ENCODE data around the gene SEMA4D.

The SEMA4D gene

DNA sequence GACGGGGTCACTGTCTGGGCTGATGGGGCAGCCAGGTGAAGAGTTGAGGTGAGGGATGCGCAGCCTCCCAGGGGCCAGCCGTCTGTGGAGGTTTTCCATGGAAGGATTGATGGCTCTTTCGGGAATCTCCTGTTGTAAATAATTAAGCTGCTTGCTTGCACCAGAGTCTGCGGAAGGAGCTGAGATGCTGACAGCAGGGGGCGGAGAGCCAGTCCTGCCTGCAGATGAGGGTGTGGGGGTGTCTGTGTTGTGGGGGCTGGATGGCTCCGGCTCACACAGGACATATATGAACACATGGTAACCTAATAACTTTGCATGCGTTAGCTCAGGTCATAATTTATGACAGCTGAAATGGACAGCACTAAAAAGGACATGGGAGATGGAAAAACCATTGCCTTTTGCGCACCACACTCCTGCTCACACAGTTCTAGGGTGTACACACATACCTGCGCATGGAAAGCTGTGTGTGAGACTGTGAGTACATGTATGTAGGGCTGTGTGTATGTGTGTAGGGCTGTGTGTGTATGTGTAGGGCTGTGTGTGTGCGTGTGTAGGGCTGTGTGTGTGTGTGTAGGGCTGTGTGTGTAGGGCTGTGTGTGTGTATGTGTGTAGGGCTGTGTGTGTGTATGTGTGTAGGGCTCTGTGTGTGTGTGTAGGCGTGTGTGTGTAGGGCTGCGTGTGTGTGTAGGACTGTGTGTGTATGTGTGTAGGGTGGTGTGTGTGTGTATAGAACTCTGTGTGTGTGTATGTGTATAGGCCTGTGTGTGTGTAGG, 36.8 kb upstream of the SEMA4D start:
- Histone ChIP-seq H3K36me3 (ENCODE audit: insufficient read depth, low read length) (no peaks in the 10 kb centered on the region), H3K9ac (ENCODE audit: low read depth, low read length) (no peak overlapping the region), H3K4me1 (ENCODE audit: insufficient read depth, low read length) (no peaks in the 10 kb centered on the region), H3K9me3 (ENCODE audit: control insufficient read depth, insufficient read depth, low read length) (no peaks in the 10 kb centered on the region)

GRCh38 chr9:89533411-89534095, 35.6 kb upstream of the SEMA4D start:
- Histone ChIP-seq H3K9me3 (ENCODE audit: control insufficient read depth, insufficient read depth, low read length) (no peaks in the 10 kb centered on the region), H3K36me3 (ENCODE audit: insufficient read depth, low read length) (no peaks in the 10 kb centered on the region), H3K4me1 (ENCODE audit: insufficient read depth, low read length) (no peaks in the 10 kb centered on the region), H3K9ac (ENCODE audit: low read depth, low read length) (no peak overlapping the region)

DNA sequence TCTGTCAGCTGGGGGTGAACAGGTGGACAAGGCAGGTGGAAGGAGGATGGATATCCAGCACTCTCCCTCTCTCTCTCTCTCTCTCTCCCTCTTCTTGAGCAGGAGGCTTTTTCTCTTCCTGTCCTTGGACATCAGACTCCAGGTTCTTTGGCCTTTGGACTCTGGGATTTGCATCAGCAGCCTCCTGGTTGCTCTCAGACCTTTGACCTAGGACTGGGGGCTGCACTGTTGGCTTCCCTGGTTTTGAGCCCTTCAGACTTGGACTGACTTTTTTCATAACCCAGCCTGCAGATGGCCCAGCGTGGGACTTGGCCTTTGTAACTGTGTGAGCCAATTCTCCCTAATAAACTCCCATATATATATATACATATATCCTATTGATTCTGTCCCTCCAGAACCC, 35.0 kb upstream of the SEMA4D start:
- no peaks in the 10 kb centered on the region for H3K36me3 ChIP-seq (ENCODE audit: insufficient read depth, low read length)
- H3K4me1 ChIP-seq (ENCODE audit: insufficient read depth, low read length) = no peaks in the 10 kb centered on the region
- H3K9ac ChIP-seq (ENCODE audit: low read depth, low read length) = no peak overlapping the region
- no peaks in the 10 kb centered on the region for H3K9me3 ChIP-seq (ENCODE audit: control insufficient read depth, insufficient read depth, low read length)

GRCh38 chr9:89532478-89532877, 34.6 kb upstream of the SEMA4D start:
- H3K4me1 ChIP-seq (ENCODE audit: insufficient read depth, low read length) = no peaks in the 10 kb centered on the region
- no peaks in the 10 kb centered on the region for H3K9me3 ChIP-seq (ENCODE audit: control insufficient read depth, insufficient read depth, low read length)
- no peak overlapping the region for H3K9ac ChIP-seq (ENCODE audit: low read depth, low read length)
- no peaks in the 10 kb centered on the region for H3K36me3 ChIP-seq (ENCODE audit: insufficient read depth, low read length)

DNA sequence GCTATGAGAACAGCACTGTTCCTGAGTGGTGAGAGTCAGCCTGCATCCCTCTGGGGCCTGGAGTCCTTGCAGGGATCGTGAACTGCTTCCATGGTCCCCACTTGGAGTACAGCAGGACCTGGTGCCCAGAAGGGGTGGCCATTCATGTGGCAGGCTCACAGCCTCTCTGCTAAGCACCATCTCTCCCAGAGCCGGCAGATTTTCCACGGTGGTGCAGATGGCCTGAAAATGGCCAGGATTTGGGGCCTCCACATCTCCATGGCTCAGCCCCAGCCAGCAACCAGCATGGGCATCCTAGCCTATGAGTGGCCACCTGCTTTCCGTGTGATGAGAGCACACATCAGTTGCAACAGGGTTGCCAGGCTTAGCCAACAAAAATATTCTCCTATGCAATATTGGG, 33.9 kb upstream of the SEMA4D start:
- Histone ChIP-seq H3K4me1 (ENCODE audit: insufficient read depth, low read length) (no peaks in the 10 kb centered on the region), H3K9ac (ENCODE audit: low read depth, low read length) (no peak overlapping the region), H3K9me3 (ENCODE audit: control insufficient read depth, insufficient read depth, low read length) (no peaks in the 10 kb centered on the region), H3K36me3 (ENCODE audit: insufficient read depth, low read length) (no peaks in the 10 kb centered on the region)

- Histone ChIP-seq H3K4me1 (ENCODE audit: insufficient read depth, low read length) (no peaks in the 10 kb centered on the region), H3K36me3 (ENCODE audit: insufficient read depth, low read length) (no peaks in the 10 kb centered on the region), H3K9ac (ENCODE audit: low read depth, low read length) (no peak overlapping the region), H3K9me3 (ENCODE audit: control insufficient read depth, insufficient read depth, low read length) (no peaks in the 10 kb centered on the region)
These were observed 32.8 kb upstream of the SEMA4D start for GRCh38 chr9:89530726-89531125.

- no peak overlapping the region for H3K9ac ChIP-seq (ENCODE audit: low read depth, low read length)
- H3K4me1 ChIP-seq (ENCODE audit: insufficient read depth, low read length) = no peaks in the 10 kb centered on the region
- no peaks in the 10 kb centered on the region for H3K9me3 ChIP-seq (ENCODE audit: control insufficient read depth, insufficient read depth, low read length)
- no peaks in the 10 kb centered on the region for H3K36me3 ChIP-seq (ENCODE audit: insufficient read depth, low read length)
These were observed 31.5 kb upstream of the SEMA4D start for GRCh38 chr9:89529243-89530035.

- no peaks in the 10 kb centered on the region for H3K4me1 ChIP-seq (ENCODE audit: insufficient read depth, low read length)
- no peaks in the 10 kb centered on the region for H3K36me3 ChIP-seq (ENCODE audit: insufficient read depth, low read length)
- no peak overlapping the region for H3K9ac ChIP-seq (ENCODE audit: low read depth, low read length)
- H3K9me3 ChIP-seq (ENCODE audit: control insufficient read depth, insufficient read depth, low read length) = no peaks in the 10 kb centered on the region
These were observed 30.6 kb upstream of the SEMA4D start for GRCh38 chr9:89528540-89528939.

- no peaks in the 10 kb centered on the region for H3K36me3 ChIP-seq (ENCODE audit: insufficient read depth, low read length)
- no peaks in the 10 kb centered on the region for H3K4me1 ChIP-seq (ENCODE audit: insufficient read depth, low read length)
- no peak overlapping the region for H3K9ac ChIP-seq (ENCODE audit: low read depth, low read length)
- H3K9me3 ChIP-seq (ENCODE audit: control insufficient read depth, insufficient read depth, low read length) = no peaks in the 10 kb centered on the region
These were observed 30.2 kb upstream of the SEMA4D start for GRCh38 chr9:89528131-89528530.

DNA sequence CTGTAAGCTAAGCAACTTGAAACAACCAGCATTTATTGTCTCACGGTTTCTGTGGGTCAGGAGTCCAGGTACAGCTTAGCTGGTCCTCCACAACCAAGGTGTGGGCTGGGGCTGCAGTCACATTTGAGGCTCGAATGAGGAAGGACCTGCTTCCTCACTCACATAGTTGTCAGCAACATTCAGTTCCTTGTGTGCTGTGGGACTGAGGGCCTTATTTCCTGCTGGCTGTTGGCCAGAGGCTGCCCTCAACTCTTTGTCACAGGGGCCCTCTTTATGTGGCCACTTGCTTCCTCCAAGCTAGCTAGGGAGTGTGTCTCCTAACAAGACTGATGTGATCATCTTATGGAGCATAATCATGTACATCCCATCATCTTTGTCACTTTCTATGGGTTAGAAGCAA, 29.2 kb upstream of the SEMA4D start:
- no peaks in the 10 kb centered on the region for H3K4me1 ChIP-seq (ENCODE audit: insufficient read depth, low read length)
- no peak overlapping the region for H3K9ac ChIP-seq (ENCODE audit: low read depth, low read length)
- H3K36me3 ChIP-seq (ENCODE audit: insufficient read depth, low read length) = no peaks in the 10 kb centered on the region
- H3K9me3 ChIP-seq (ENCODE audit: control insufficient read depth, insufficient read depth, low read length) = no peaks in the 10 kb centered on the region

DNA sequence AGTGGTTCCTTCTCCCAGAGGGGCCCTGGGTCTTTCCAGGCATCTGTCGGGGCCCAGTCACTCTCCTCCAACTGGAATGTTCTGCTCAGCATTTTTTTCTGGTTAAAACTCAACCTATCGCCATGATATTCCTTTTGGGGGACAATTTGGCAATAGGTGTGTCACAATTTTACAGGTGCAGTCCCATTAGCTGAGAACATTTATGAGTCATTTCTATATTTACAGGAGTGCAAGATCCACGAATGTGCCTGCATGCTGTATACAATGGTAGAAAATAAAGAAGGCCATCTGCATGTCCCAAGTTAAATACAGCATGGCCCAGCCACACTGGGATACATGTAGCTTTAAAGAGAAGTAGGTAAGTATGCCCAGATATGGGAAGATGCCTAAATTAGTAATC, 28.8 kb upstream of the SEMA4D start:
- Histone ChIP-seq H3K4me1 (ENCODE audit: insufficient read depth, low read length) (no peaks in the 10 kb centered on the region), H3K36me3 (ENCODE audit: insufficient read depth, low read length) (no peaks in the 10 kb centered on the region), H3K9me3 (ENCODE audit: control insufficient read depth, insufficient read depth, low read length) (no peaks in the 10 kb centered on the region), H3K9ac (ENCODE audit: low read depth, low read length) (no peak overlapping the region)

DNA sequence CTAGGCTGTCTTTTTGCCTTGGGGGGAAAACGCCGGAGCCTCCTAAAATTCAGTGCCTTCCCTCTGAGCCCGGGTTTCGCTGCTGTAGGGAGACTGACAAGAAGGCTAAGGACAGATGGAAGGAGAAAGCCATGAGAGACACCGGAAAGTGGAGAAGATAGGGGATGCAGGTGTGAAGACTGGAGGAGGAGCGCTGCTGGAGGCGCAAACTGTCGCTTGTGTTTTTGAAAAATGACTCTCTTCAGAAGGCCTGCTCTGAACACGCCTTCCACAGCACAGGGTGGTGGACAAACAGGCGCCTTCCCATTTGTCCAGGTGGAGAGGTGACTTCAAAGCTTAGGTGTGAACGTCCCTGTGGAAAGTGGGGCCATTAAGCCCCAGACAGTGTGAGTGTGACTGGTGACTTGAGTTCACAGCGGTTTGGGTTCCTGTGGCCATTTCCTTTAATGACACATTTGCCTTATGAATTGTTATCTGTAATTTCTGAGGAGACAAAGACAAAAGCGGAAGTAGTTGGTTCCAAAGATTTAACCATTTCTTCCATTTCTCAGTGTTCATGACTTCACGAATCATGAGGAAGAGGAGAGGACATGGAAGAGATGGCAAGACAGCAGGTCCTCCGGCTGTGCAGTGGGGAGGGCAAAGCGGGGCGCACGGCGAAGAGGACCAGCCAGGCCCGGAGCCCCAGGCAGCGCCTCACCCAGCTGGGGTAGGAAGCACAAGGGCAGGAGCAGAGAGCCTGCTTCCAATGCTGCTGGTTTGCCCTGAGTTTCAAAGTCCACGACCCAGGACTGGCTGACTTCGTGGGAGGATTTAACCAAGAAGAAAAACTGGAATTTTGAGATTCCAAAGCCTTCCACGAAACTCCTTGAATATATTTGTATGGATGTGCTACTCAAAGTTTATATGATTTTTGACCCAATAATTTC, 27.8 kb upstream of the SEMA4D start:
- Histone ChIP-seq H3K36me3 (ENCODE audit: insufficient read depth, low read length) (no peaks in the 10 kb centered on the region), H3K9ac (ENCODE audit: low read depth, low read length) (no peak overlapping the region), H3K4me1 (ENCODE audit: insufficient read depth, low read length) (no peaks in the 10 kb centered on the region), H3K9me3 (ENCODE audit: control insufficient read depth, insufficient read depth, low read length) (no peaks in the 10 kb centered on the region)

- Histone ChIP-seq H3K9me3 (ENCODE audit: control insufficient read depth, insufficient read depth, low read length) (no peaks in the 10 kb centered on the region), H3K4me1 (ENCODE audit: insufficient read depth, low read length) (no peaks in the 10 kb centered on the region), H3K36me3 (ENCODE audit: insufficient read depth, low read length) (no peaks in the 10 kb centered on the region), H3K9ac (ENCODE audit: low read depth, low read length) (no peak overlapping the region)
These were observed 27.1 kb upstream of the SEMA4D start for GRCh38 chr9:89524963-89525362.

GRCh38 chr9:89523948-89524347, 26.0 kb upstream of the SEMA4D start:
- H3K9me3 ChIP-seq (ENCODE audit: control insufficient read depth, insufficient read depth, low read length) = no peaks in the 10 kb centered on the region
- no peaks in the 10 kb centered on the region for H3K36me3 ChIP-seq (ENCODE audit: insufficient read depth, low read length)
- no peaks in the 10 kb centered on the region for H3K4me1 ChIP-seq (ENCODE audit: insufficient read depth, low read length)
- H3K9ac ChIP-seq (ENCODE audit: low read depth, low read length) = no peak overlapping the region
